Loucy (cell line): ENCODE data around the gene KCNMB2.

Experiments
- CTCF ChIP-seq: fragments of 200-600 bp; sonication (generic); conservative IDR thresholded peaks from 2 replicates; pipeline ENCODE4 v1.5.1; 2014; ENCODE audit warnings: mild to moderate bottlenecking, antibody characterized with exemption, low read length
- EZH2phosphoT487 ChIP-seq: fragments of 200-600 bp; IDR thresholded peaks from 2 replicates; pipeline ENCODE4 v1.6.1; 2018; ENCODE audit warnings: antibody characterized with exemption, mild to moderate bottlenecking, moderate library complexity, borderline replicate concordance

GRCh38 chr3:178588628-178589027 is 52.4 kb downstream of the KCNMB2 start:
- TF ChIP-seq CTCF (no peak), EZH2phosphoT487 (no peak)
